NCI-H2196 treated with DMSO at 0.1 percent for 48 hours (cell line): Measurements from ENCODE around the gene GRM8.

Experiments
- DNase-seq: peaks from one replicate; lab custom pipeline; 2025; ENCODE audit not compliant: unreplicated experiment; lab: John Stamatoyannopoulos, UW

GRM8 gene

DNA sequence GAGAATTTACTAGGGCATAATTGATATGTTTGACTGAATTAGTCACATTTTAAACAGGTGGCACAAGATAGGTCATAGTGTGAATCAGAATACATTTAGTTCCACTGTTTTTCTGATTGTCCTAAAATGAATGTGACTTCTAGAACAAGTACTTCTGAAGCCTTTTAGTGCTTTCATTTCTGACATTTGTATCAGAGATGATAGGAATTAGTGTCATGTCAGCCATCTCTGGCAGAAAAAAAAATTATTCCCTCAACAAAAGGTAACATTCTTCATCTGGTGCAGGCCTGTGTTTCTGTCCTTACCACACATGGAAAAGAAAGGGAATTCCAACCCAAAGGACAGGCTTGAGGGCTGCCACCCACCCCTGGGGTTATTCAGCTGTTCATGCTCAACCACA, 21.3 kb downstream of the GRM8 start:
- DNase-seq = no peak

DNA sequence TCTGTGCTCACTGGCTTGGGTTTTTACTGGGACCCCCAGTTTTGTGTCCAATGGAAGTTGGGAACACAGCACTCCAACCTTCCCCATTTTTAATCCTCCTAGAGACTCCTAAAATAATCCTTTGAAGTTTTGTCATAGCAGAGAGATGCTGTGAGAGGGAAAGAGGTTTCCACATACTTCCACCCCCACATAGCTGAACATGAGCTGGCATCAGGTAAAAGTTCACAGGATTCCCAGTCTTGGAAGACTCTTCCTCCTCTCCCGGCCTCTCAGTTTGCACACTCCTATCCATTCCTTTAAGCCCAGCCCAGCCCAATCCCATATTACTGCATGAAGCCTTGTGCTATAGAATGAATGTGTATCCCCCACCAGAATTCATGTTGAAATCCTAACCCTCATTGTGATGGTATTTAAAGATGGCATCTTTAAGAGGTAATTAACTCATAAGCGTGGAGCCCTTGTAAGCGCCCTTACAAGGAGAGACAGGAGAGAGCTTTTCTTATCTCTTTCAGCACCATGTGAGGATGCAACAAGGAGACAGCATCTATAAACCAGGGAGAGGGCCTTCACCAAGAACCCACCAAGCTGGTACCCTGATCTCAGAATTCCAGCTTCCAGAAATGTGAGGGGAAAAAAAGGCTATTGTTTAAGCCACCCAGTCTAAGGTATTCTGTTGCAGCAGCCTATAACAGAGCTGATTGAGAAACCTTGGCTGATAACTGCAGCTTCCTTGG, 22.4 kb downstream of the GRM8 start:
- no peak for DNase-seq

DNA sequence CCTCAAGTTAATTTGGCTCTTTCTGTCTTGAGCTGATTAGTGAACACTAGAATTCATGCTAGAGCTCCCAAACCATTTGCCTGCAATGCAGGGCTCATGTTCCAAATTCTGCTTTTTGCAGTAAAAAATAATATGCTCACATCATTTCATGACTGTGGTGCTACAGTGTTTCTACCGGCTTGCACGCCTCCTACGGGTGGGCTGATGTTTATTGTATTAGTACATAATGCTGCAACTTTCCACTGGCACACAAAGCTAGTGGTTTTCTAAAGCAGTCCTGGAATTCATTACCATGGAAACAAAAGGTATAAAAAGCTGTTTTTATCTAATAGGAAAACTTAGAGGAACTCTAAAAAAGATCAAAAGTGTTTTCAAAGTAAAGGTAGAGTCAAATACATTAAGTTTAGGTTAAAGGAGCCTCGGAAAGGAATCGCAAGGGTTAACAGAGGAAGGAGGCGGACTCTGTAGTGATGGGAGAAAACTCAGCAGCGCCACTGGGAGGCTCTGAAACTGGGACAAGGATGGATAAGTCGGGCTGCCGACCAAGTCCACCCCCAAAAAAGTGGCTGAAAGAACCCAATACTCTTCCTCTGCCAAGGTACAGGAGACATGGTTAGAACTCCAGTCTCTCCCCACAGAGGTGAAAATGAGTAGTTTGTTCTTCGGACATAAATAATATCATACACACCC, 25.9 kb downstream of the GRM8 start:
- DNase-seq = no peak

DNA sequence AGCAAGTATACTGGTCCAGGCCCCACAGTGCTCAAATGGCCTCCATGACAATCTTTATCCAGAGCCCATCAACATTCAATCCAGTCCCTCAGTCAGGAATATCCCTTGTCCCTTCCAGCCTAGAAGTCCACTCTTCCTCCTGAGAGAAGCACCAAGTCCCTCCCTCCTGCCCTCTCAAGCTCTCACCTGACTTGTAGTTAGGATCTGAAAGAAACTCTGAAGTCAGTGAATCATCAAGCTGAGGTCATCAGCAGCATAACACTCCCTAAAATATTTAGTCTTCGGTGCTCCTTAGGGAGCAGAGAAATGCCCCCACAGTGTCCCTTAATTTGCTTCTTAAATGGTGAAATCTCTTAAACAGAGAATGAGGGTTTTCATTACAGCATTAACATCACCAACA, 31.0 kb downstream of the GRM8 start:
- DNase-seq = no peak

DNA sequence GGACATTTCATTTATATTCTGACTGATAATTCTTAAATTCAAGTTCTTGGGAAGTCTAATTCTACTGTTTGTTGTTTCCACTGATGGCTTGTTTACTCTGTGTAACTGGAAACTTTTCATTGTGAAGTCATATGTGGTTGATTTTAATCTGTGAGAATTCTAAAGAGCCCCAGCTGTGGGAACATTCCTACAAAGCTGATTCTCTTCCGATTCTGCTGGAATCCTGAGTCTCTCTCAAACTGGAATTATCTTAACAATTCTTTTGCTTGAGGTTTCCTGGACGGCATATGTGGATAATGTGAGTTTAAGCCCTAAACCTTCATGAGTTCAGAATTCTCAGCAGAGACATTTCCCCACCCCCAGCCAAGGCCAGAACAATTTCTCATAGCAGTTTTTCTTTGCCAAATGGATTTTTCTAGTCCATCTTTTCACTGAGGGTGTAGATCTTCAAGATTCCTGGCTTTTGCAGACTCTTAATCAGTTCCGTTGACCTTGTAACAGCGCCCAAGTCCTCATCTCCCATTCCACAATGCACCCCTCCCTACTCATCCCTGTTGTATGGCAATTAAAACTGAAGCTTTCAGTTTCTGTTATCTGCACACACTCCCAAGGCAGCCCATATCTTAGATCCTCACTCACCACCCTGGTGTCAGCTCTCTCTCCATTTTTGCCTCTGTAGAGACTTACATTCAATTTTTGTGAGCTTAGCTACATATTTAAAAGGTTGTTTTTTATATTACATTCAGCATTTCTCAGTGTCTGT, 37.6 kb downstream of the GRM8 start:
- DNase-seq = no peak

DNA sequence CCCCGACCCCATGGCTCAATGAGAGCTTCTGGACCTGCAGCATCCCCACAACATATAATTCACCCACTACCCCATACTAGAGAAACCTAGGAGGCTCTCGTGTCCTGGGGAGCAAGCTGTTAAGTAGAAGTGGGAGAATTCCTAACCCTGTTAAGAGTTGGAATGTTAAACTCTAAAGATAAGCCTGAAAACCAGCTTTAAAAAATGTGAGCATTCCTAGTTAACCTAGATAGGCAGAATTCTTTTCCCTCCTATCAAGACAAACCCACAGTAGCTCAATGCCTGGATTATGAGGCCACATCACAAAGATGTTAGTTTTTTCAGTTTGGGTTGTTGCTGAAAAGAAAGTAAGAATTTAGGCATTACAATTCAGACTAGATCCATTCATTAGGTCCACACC, 42.9 kb downstream of the GRM8 start:
- DNase-seq = no peak

DNA sequence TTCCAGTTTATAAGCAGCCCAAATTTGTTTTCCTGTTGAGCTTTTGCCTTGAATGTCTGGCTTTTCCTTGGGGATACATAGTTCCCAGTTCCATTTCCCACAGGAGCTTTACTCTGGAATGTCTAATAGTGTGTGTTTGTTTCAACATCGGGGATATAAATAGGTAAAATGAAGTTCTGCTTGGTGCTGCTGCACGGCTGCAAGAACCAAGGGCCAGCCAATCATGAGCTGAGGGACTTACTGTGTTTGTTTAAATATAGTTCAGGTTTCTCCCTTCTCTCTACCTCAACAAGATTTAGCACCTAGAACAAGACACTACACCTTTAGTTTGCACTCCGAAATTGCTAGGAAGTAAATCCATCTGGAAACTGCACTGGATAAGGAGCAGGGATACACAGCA, 43.9 kb downstream of the GRM8 start:
- DNase-seq = no peak

DNA sequence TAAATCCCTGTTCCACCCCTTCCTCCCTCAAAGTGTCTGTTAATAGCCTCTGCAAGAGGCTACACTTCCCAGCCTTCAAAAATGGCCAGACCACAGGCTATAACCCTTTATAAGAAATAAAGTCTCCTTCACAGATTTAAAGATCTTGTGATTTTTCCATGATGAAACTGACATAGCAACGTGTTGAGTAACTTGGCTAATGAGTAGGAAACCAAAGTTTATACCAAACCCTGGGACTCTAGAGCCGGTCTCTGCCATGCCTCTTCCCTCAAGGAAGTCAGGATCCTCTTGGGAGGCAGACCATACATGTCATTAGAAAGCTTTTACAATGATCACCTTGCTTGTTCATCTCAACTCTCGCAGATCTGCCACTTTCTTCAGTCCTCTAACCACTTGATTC, 44.4 kb downstream of the GRM8 start:
- DNase-seq = no peak

DNA sequence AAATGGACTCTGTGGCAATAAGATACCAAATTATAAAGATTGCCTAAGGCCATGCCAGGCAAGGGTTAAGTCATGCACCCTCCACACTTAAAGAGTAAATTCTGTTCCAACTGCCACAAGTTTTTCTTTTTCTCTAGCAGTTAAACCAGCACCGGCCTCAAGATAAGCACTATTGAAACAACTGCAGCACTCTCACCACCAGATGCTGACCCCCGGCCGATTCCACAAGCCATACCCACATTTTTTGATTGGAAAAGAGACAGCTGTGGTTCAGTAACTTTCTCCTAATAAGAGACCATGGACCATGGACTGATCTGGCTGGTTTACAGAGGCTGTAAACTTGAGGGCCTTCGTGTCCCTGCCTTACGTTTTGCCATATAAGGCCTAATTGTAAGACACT, 44.9 kb downstream of the GRM8 start:
- DNase-seq = no peak

DNA sequence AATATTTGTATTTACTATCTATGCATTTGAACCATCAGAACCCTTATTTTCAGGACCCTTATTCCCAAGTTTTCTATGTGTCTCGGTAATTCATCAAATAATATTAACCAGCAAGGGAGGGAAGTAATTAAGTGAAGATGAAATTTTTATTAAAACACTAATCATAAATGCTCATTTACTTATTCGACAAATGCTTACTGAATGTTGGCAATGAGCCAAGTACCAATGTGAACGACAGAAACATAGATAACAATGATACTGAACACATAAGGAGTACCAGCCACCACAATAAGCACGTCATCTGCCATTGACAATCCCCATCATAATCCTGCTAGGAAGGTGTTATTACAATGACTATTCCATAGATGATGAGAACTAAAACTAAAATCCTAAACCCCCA, 45.5 kb downstream of the GRM8 start:
- DNase-seq = no peak

DNA sequence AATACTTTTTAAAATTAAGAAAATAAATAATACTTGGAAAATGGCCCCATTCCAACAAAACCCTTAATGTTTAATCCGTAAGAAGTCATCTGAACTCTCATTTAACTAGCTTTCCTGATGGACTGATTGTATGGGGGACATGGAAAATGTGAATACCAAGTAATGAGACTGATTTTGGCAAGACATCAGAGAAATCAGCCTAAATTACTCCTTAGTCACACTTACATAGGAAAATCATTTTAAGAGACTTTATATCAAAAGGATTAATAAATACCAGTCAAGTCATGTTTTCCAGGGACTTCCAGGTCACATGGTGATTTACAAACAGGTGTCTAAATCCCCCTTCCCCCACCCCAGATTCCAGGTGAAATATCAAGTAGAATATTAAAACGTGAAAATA, 58.2 kb downstream of the GRM8 start:
- DNase-seq = no peak

DNA sequence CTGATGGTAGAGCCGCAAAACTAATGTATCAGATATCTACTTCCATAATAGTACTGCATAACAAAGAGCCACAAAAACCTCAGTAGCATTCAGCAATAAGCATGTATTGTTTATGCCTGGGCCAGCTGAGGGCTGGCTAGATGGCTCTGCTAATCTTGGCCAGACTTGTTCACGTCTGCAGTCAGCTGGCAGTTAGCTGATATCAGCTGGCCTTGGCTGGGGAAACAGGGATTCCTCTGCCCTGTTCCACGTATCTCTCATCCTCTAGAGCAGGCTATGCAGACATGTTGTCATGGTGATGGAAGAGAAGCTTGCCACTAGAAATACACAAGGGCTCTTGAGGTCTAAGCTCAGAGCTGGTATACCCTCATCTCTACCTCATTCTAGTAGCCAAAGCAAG, 62.9 kb downstream of the GRM8 start:
- peak; percentile 96 for DNase-seq

DNA sequence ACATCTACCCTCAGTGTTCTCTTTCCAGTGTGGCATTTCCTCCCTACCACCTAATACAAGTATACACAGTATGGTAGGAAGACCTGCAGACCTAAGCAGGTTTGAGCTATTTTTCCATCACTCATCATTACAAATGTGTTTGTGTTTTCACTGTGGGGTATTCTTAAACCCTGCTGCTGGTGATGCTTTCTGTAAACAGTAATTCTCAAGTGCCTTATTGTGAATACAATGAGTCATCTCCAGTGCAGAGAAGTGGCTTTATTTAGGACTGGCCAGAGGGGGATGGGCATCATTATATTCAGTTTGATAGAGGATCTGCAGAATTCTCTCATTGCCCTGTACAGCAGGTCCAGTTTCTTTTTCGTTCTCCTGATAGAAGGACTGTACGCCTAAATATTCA, 63.7 kb downstream of the GRM8 start:
- DNase-seq = peak; percentile 87

DNA sequence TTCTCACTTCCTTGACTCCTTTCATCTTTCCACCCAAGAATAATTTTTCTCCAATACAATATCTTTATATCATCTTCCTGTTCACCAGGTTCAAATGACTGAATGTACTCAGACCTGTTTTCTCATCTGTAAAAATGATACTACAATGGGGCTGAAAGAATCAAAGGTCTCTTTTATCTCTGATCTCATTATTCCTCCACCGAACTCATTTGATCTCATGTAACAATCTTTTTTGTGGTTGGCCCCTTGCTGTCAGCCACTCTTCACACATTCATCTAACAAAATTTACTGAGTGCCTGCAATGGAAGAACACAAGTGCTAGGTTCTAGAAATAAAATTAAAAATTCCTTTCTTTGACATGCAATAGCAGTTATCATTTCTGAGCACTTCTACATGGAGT, 65.0 kb downstream of the GRM8 start:
- no peak for DNase-seq

DNA sequence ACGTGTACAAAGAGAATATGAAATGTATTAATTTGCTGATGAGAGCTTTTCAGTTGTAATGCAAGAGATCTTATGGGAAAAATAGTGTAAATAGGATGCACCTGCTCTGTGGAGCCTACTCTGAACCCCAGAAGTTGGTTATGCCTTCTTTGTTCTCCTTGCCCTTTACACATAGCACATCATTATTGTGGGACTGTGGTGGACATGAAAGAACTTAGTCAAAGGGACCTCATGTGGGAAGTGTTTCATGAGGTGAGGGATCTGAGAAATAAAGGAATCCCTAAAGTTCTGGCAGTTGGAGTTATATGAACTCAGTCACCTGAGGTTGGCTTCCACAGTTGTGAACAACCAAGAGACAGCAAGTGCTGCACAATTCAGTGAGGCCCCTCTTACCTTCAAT, 66.1 kb downstream of the GRM8 start:
- DNase-seq = no peak

DNA sequence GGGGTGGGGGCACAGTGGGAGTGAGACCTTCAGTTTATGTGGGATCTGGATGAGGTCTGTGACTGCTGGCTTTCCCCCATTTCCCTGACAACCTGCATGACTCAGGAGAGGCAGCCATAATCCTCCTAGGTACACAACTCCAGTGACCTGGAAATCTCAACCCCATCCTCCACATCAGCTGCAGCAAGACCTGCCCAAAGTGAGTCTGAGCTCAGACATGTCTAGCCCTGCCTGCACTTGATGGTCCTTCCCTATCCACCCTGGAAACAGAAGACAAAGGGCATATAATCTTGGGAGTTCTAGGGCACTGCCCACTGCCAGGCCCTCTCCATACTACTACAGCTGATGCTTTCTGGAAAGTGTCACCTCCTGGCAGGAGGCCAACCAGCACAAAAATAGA, 75.6 kb downstream of the GRM8 start:
- no peak for DNase-seq

DNA sequence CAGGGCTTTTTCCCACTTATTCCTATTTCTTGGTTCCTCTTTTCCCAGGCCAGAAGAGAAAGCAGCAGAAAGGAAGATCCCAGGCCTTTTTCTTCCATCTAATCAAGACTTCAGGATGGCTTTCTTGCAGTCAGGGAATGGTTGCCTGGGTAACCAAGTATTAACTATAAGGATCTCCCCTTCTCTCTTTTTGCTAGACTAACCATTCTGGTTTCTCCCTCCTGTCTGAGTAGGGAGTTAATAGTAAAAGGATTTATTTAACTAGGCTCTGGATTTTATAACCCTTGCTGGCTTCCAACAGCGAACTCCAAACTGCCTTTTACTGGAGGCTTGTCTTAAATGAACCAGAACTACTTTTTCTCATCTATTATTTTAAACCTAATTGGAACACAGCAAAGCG, 90.4 kb downstream of the GRM8 start:
- DNase-seq = no peak

DNA sequence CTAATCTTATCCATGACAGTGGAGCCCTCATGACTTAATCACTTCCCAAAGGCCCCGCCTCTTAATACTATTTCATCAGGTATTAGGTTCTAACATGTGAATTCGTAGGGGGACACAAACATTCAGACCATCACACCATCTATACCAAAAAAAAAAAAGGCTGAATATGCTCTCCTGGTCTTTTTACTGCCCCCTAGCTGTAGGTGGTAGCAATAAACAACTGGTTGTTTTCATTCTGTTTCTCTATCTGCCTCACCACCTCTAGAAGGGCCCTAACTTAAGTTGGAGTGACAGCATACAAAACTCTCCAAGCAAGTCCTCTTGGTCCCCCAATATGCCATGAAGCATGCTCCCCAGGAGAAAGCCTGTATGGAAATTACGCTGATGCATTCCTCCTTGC, 94.1 kb downstream of the GRM8 start:
- no peak for DNase-seq

DNA sequence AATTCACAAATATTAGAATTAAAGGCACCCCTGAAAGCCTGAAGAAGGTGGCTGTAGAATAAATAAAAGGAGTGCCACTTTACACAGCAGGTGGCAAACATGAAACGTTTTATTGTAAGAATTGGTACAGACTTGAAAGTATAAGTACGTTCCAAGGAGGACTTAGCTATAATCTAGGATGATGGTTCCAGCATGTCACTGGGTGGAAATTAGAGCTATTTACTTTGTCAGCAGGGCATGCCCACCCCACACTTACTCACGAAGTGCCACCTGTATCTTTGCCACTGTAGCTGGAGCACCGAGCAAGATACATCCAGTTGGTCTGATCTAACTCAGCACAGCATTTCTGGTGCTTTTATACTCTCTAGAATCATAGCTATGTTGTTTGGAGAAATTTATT, 97.8 kb downstream of the GRM8 start:
- no peak for DNase-seq

DNA sequence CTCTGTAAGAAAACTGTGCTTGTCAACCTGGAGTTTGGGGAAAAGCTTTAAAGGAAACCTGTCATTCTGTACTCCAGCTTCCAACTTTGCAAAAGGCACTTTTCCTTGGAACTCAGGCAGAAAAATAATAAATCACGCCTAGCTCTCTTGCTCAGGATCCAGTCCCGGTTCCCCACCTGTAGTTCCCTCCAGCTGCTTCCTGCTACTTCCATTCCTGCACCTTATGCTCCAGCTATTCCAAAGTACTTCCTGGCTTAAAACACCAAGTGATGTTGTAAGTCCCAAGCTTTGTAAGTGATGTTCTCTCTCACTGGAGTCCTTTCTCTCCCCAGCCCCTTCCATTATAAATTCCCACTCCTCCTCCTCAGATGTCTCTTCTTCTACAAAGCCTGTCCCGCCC, 98.6 kb downstream of the GRM8 start:
- DNase-seq = no peak

DNA sequence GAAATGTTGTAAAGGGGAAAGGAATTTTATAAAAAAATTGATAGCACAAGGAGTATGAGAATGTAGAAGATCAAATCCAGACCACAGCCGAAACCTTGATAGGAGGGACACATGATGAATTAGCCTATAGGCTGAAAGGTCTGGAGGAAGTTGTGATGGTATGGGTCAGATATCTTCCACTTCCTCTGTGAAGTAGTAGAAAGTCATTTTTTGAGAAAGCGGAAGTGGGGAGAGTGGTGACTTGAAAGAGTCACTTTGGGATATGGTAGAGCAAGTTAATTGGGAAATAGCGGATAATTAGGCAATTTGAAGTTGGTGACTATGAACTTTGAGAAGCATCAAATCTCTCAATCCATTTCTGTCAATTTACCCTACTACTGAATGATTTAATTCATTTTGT, 99.4 kb downstream of the GRM8 start:
- DNase-seq = no peak

DNA sequence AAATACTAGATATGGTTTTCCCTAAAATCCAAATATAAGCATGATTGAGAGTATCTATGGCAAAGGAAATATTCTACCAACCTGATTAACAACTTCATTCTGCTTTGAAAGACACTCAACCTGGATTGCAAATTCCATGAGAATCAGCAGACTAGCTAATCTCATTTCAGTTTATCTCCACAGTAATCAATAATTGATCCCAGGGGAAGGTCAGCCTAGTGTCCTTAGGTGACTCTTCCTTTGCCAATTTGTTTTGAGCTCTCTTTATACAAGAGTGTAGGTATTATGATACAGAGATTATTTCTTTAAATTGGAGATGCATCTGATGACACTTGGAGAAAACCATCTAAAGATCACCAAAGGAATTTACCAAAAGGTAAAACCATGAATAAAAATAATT, 100.3 kb downstream of the GRM8 start:
- DNase-seq = no peak
